ENCODE data around the gene DHRS13. TPM values are rescaled to one million over a fixed set of nuclear protein-coding genes. Genes with fewer than 3 reads are reported as not detected.
A peak's percentile ranks its signal among the peaks of the same experiment; 100 is the strongest.

Gene DHRS13
- total and polyA plus RNA-seq, 2 donors, result 8.5 to 8.8 TPM

GRCh38 chr17:28920201-28920600 is 17.3 kb upstream of the DHRS13 start:
- H3K4me1 ChIP-seq (ENCODE audit: insufficient read depth), result no peaks in the 10 kb centered on the region
- peaks cover 13% of the 10 kb centered on the region for H3K36me3 ChIP-seq (ENCODE audit: insufficient read depth)
- H3K27ac ChIP-seq (ENCODE audit: low read depth), result no peak overlapping the region
- no peak for DNase-seq (ENCODE audit: extremely low spot score)
- H3K4me3 ChIP-seq (ENCODE audit: low read depth, low read length), result no peak overlapping the region

- Histone ChIP-seq H3K27ac (ENCODE audit: low read depth) (no peak overlapping the region), H3K4me3 (ENCODE audit: low read depth, low read length) (no peak overlapping the region), H3K4me1 (ENCODE audit: insufficient read depth) (no peaks in the 10 kb centered on the region), H3K36me3 (ENCODE audit: insufficient read depth) (peaks cover 13% of the 10 kb centered on the region)
- WGBS, result 79% methylated on average over 2 of the region's 2 CpGs
- no peak for DNase-seq (ENCODE audit: extremely low spot score)
Measured at GRCh38 chr17:28918295-28918694, 15.4 kb upstream of the DHRS13 start.

- Histone ChIP-seq H3K27ac (ENCODE audit: low read depth) (no peak overlapping the region), H3K4me1 (ENCODE audit: insufficient read depth) (no peaks in the 10 kb centered on the region), H3K36me3 (ENCODE audit: insufficient read depth) (peaks cover 15% of the 10 kb centered on the region), H3K4me3 (ENCODE audit: low read depth, low read length) (no peak overlapping the region)
- no peak for DNase-seq (ENCODE audit: extremely low spot score)
- 61% methylated on average over 5 of the region's 5 CpGs for WGBS
Measured at GRCh38 chr17:28917465-28917864, 14.6 kb upstream of the DHRS13 start.

- DNase-seq (ENCODE audit: extremely low spot score), result no peak
- H3K36me3 ChIP-seq (ENCODE audit: insufficient read depth), result peaks cover 15% of the 10 kb centered on the region
- no peaks in the 10 kb centered on the region for H3K4me1 ChIP-seq (ENCODE audit: insufficient read depth)
- no peak overlapping the region for H3K27ac ChIP-seq (ENCODE audit: low read depth)
- no peak overlapping the region for H3K4me3 ChIP-seq (ENCODE audit: low read depth, low read length)
- 81% methylated on average over 12 of the region's 12 CpGs for WGBS
Measured at GRCh38 chr17:28917029-28917428, 14.2 kb upstream of the DHRS13 start.

GRCh38 chr17:28916302-28916934 is 13.5 kb upstream of the DHRS13 start:
- no peak overlapping the region for H3K4me3 ChIP-seq (ENCODE audit: low read depth, low read length)
- H3K36me3 ChIP-seq (ENCODE audit: insufficient read depth), result peaks cover 15% of the 10 kb centered on the region
- DNase-seq (ENCODE audit: extremely low spot score), result no peak
- no peak overlapping the region for H3K27ac ChIP-seq (ENCODE audit: low read depth)
- 39% methylated on average over 6 of the region's 6 CpGs for WGBS
- no peaks in the 10 kb centered on the region for H3K4me1 ChIP-seq (ENCODE audit: insufficient read depth)

GRCh38 chr17:28912938-28913333 is 10.1 kb upstream of the DHRS13 start:
- H3K27ac ChIP-seq (ENCODE audit: low read depth), result no peak overlapping the region
- DNase-seq (ENCODE audit: extremely low spot score), result no peak
- H3K4me1 ChIP-seq (ENCODE audit: insufficient read depth), result no peaks in the 10 kb centered on the region
- H3K36me3 ChIP-seq (ENCODE audit: insufficient read depth), result peaks cover 16% of the 10 kb centered on the region
- no peak overlapping the region for H3K4me3 ChIP-seq (ENCODE audit: low read depth, low read length)
- 93% methylated on average over 6 of the region's 6 CpGs for WGBS

GRCh38 chr17:28912281-28912937 is 9.5 kb upstream of the DHRS13 start:
- H3K36me3 ChIP-seq (ENCODE audit: insufficient read depth), result peaks cover 16% of the 10 kb centered on the region
- no peaks in the 10 kb centered on the region for H3K4me1 ChIP-seq (ENCODE audit: insufficient read depth)
- DNase-seq (ENCODE audit: extremely low spot score), result no peak
- WGBS, result 83% methylated on average over 20 of the region's 20 CpGs
- no peak overlapping the region for H3K27ac ChIP-seq (ENCODE audit: low read depth)
- H3K4me3 ChIP-seq (ENCODE audit: low read depth, low read length), result no peak overlapping the region

GRCh38 chr17:28911411-28912045 is 8.6 kb upstream of the DHRS13 start:
- Histone ChIP-seq H3K27ac (ENCODE audit: low read depth) (no peak overlapping the region), H3K4me1 (ENCODE audit: insufficient read depth) (no peaks in the 10 kb centered on the region), H3K36me3 (ENCODE audit: insufficient read depth) (peaks cover 13% of the 10 kb centered on the region), H3K4me3 (ENCODE audit: low read depth, low read length) (no peak overlapping the region)
- WGBS, result 92% methylated on average over 13 of the region's 13 CpGs
- DNase-seq (ENCODE audit: extremely low spot score), result no peak

GRCh38 chr17:28910534-28910933 is 7.7 kb upstream of the DHRS13 start:
- no peaks in the 10 kb centered on the region for H3K4me1 ChIP-seq (ENCODE audit: insufficient read depth)
- H3K4me3 ChIP-seq (ENCODE audit: low read depth, low read length), result no peak overlapping the region
- no peak for DNase-seq (ENCODE audit: extremely low spot score)
- H3K36me3 ChIP-seq (ENCODE audit: insufficient read depth), result peaks cover 12% of the 10 kb centered on the region
- H3K27ac ChIP-seq (ENCODE audit: low read depth), result no peak overlapping the region
- 86% methylated on average over 1 of the region's 1 CpG for WGBS

- DNase-seq (ENCODE audit: extremely low spot score), result no peak
- Histone ChIP-seq H3K4me3 (ENCODE audit: low read depth, low read length) (no peak overlapping the region), H3K27ac (ENCODE audit: low read depth) (peak overlapping the region; percentile 54), H3K36me3 (ENCODE audit: insufficient read depth) (peaks cover 9% of the 10 kb centered on the region), H3K4me1 (ENCODE audit: insufficient read depth) (no peaks in the 10 kb centered on the region)
- WGBS, result 18% methylated on average over 6 of the region's 6 CpGs
Measured at GRCh38 chr17:28908640-28909167, 5.8 kb upstream of the DHRS13 start.

- H3K4me1 ChIP-seq (ENCODE audit: insufficient read depth), result no peaks in the 10 kb centered on the region
Measured at GRCh38 chr17:28907709-28908475, 5.0 kb upstream of the DHRS13 start.

GRCh38 chr17:28906706-28907438 is 4.0 kb upstream of the DHRS13 start:
- Histone ChIP-seq H3K36me3 (ENCODE audit: insufficient read depth) (peaks cover 5% of the 10 kb centered on the region), H3K4me1 (ENCODE audit: insufficient read depth) (no peaks in the 10 kb centered on the region), H3K4me3 (ENCODE audit: low read depth, low read length) (no peak overlapping the region), H3K27ac (ENCODE audit: low read depth) (no peak overlapping the region)
- DNase-seq (ENCODE audit: extremely low spot score), result no peak
- 52% methylated on average over 7 of the region's 7 CpGs for WGBS

More at GRCh38 chr17:28907709-28908475, 5.0 kb upstream of the DHRS13 start:
- peak overlapping the region; percentile 54 for H3K27ac ChIP-seq (ENCODE audit: low read depth)
- no peak for DNase-seq (ENCODE audit: extremely low spot score)
- WGBS, result 38% methylated on average over 3 of the region's 3 CpGs
- H3K4me3 ChIP-seq (ENCODE audit: low read depth, low read length), result no peak overlapping the region
- H3K36me3 ChIP-seq (ENCODE audit: insufficient read depth), result peaks cover 7% of the 10 kb centered on the region

- H3K27ac ChIP-seq (ENCODE audit: low read depth), result no peak overlapping the region
- no peaks in the 10 kb centered on the region for H3K4me1 ChIP-seq (ENCODE audit: insufficient read depth)
- H3K4me3 ChIP-seq (ENCODE audit: low read depth, low read length), result no peak overlapping the region
- H3K36me3 ChIP-seq (ENCODE audit: insufficient read depth), result peaks cover 5% of the 10 kb centered on the region
- DNase-seq (ENCODE audit: extremely low spot score), result no peak
- 70% methylated on average over 9 of the region's 9 CpGs for WGBS
Measured at GRCh38 chr17:28906276-28906675, 3.4 kb upstream of the DHRS13 start.

Measured in urinary bladder (tissue), 4 donors.